SU-DHL-6 (cell line): ENCODE results near the gene SEMA5A.

Experiments used
- H2AFZ ChIP-seq: fragments of 200-600 bp; sonication (generic); 2 replicates; pipeline ENCODE4 v1.6.1; 2014; ENCODE audit warnings: low read depth, mild to moderate bottlenecking, moderate library complexity, mixed read lengths, antibody characterized with exemption, low read length; ENCODE audit not compliant: severe bottlenecking
- H3F3A ChIP-seq: fragments of 200-600 bp; shearing (Covaris generic); 2 replicates; pipeline ENCODE4 v1.6.0; 2016; ENCODE audit warnings: antibody characterized with exemption, mild to moderate bottlenecking; ENCODE audit not compliant: insufficient read depth
- H3K27ac ChIP-seq: fragments of 200-600 bp; sonication (generic); 2 replicates; pipeline ENCODE4 v1.5.1; 2016; ENCODE audit warnings: low read depth, mild to moderate bottlenecking, low read length, moderate library complexity, mixed read lengths
- H3K27me3 ChIP-seq: fragments of 200-600 bp; sonication (generic), shearing (Covaris generic); 2 replicates; pipeline ENCODE4 v1.6.0; 2014; ENCODE audit warnings: mild to moderate bottlenecking, low read length
- H3K36me3 ChIP-seq: fragments of 200-600 bp; sonication (generic); 2 replicates; pipeline ENCODE4 v1.6.1; 2014; ENCODE audit warnings: mild to moderate bottlenecking, low read length, mixed read lengths
- H3K4me2 ChIP-seq: fragments of 300-600, 200-600 bp; shearing (Covaris generic), sonication (generic); 2 replicates; pipeline ENCODE4 v1.6.0; 2014; ENCODE audit warnings: low read length, low read depth, mild to moderate bottlenecking; ENCODE audit not compliant: poor library complexity, severe bottlenecking
- H3K4me3 ChIP-seq: fragments of 200-600 bp; sonication (generic); 2 replicates; pipeline ENCODE4 v1.5.1; 2014; ENCODE audit warnings: antibody characterized with exemption, low read length, mild to moderate bottlenecking, mixed read lengths; ENCODE audit not compliant: insufficient read depth, poor library complexity, severe bottlenecking
- H3K79me2 ChIP-seq: fragments of 200-600 bp; sonication (generic); 2 replicates; pipeline ENCODE4 v1.6.1; 2014; ENCODE audit warnings: mild to moderate bottlenecking, low read length, moderate library complexity; ENCODE audit not compliant: insufficient read depth
- H3K9ac ChIP-seq: fragments of 200-600 bp; sonication (generic); 2 replicates; pipeline ENCODE4 v1.7.0; 2014; ENCODE audit warnings: mild to moderate bottlenecking, low read length
- H3K9me2 ChIP-seq: fragments of 200-600 bp; sonication (generic); replicated peaks from 2 replicates; pipeline ENCODE4 v1.6.1; 2014; ENCODE audit warnings: low read length; ENCODE audit not compliant: insufficient read depth
- H3K9me3 ChIP-seq: fragments of 200-600 bp; sonication (generic); 2 replicates; pipeline ENCODE4 v1.6.1; 2014; ENCODE audit warnings: low read length, mixed read lengths; ENCODE audit not compliant: insufficient read depth
- H4K20me1 ChIP-seq: fragments of 200-600 bp; sonication (generic); 2 replicates; pipeline ENCODE4 v1.6.1; 2014; ENCODE audit warnings: low read depth, mild to moderate bottlenecking, antibody characterized with exemption, low read length, moderate library complexity, mixed read lengths
- EZH2phosphoT487 ChIP-seq: fragments of 200-600 bp; sonication (generic), shearing (Covaris generic); conservative IDR thresholded peaks from 2 replicates; pipeline ENCODE4 v1.6.1; 2018; ENCODE audit warnings: mild to moderate bottlenecking, antibody characterized with exemption, low read length, moderate library complexity, mixed read lengths
- TF ChIP-seq, protein P1 (sequence below): fragments of 200-600 bp; sonication (generic); IDR thresholded peaks from one replicate; pipeline ENCODE4 v1.5.1; 2017; ENCODE audit warnings: antibody characterized with exemption, mild to moderate bottlenecking, low read length, moderate library complexity; ENCODE audit not compliant: insufficient read depth, poor library complexity, severe bottlenecking

Gene SEMA5A

DNA sequence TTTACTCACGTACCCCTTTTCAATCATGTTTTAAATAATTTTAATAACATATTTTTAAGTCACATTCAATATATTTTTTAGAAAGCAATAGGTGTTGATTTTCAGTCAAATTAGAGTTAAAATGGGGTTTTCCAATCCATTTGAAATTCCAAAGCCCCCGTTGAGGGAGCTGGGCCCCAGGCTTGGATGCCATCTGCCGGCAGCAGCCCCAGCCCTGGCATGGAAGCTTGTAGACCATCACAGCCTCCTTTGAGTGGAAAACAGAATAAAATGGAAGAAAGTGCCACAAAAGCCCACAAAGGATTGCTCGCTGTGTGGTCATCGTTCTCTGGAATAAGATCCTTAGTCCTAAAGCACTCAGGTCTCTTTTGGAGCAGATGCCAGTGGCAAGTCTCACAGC, 81.4 kb downstream of the SEMA5A start:
- Histone ChIP-seq H3F3A (no peaks in the 10 kb centered on the region), H3K4me3 (no peak overlapping the region), H3K9me3 (no peaks in the 10 kb centered on the region), H3K79me2 (no peaks in the 10 kb centered on the region), H4K20me1 (no peaks in the 10 kb centered on the region), H3K4me2 (no peak overlapping the region), H3K27me3 (no peaks in the 10 kb centered on the region), H3K36me3 (no peaks in the 10 kb centered on the region), H2AFZ (no peak overlapping the region), H3K9me2 (no peaks in the 10 kb centered on the region), H3K27ac (no peak overlapping the region), H3K9ac (no peak overlapping the region)
- TF ChIP-seq EZH2phosphoT487 = no peak
- TF ChIP-seq, protein P1, sequence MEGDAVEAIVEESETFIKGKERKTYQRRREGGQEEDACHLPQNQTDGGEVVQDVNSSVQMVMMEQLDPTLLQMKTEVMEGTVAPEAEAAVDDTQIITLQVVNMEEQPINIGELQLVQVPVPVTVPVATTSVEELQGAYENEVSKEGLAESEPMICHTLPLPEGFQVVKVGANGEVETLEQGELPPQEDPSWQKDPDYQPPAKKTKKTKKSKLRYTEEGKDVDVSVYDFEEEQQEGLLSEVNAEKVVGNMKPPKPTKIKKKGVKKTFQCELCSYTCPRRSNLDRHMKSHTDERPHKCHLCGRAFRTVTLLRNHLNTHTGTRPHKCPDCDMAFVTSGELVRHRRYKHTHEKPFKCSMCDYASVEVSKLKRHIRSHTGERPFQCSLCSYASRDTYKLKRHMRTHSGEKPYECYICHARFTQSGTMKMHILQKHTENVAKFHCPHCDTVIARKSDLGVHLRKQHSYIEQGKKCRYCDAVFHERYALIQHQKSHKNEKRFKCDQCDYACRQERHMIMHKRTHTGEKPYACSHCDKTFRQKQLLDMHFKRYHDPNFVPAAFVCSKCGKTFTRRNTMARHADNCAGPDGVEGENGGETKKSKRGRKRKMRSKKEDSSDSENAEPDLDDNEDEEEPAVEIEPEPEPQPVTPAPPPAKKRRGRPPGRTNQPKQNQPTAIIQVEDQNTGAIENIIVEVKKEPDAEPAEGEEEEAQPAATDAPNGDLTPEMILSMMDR = no peak

DNA sequence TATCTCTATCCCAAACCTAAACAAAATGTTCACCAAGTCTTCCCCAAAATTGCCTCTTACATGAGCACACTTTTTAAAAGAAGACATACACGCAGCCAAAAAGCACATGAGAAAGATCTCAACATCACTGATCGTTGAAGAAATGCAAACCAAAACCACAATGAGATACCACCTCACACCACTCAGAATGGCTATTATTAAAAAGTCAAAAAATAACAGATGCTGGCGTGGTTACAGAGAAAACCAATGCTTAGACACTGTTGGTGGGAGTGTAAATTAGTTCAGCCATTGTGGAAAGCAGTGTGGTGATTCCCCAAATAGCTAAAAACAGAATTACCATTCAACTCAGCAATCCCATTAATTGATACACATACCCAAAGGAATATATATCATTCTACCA, 83.8 kb downstream of the SEMA5A start:
- Histone ChIP-seq H2AFZ (no peak overlapping the region), H3K4me2 (no peak overlapping the region), H3K27me3 (no peaks in the 10 kb centered on the region), H4K20me1 (no peaks in the 10 kb centered on the region), H3K4me3 (no peak overlapping the region), H3K36me3 (no peaks in the 10 kb centered on the region), H3K27ac (no peak overlapping the region), H3F3A (no peaks in the 10 kb centered on the region), H3K9me3 (no peaks in the 10 kb centered on the region), H3K9ac (no peak overlapping the region), H3K9me2 (0 out of 2 replicates have a peak, but pooled peaks cover 4% of the 10 kb centered on the region), H3K79me2 (no peaks in the 10 kb centered on the region)
- TF ChIP-seq EZH2phosphoT487 = no peak
- TF ChIP-seq, protein P1 = no peak

DNA sequence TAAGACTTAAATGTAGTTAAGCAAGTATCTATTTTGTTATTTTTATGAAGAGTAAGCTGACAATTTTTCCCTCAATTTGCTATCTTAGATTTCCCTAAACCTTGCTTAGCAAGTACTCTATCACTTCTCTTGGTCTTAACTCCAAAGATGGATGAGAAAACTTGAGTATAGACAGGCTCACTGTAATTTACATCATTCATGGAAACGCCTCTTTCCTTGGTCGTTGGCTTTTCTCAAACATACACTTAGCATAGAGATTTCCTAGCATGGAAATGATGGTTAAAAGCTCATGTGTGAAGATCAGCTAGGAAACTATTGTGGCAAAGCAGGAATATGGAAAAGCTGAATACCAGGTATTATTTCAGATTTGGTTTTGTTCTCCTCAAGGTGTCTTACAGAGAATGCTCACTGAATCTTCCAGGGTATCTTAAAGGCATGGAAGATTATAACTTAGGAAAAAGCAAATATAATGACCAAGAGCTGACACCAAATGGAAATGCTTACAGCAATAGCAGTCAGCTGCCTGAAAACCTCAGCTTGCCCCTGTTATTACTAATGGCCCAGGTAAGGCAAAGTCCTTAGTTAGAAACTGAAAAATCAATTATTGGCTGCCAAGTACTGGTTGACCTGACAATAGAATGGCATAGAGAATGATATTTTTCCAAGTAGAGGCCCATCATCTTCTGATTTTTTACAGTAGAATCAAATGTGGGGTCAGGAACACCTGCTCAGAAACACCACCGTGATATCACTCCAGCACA, 84.8 kb downstream of the SEMA5A start:
- H3K9me2 ChIP-seq = 0 out of 2 replicates have a peak, but pooled peaks cover 4% of the 10 kb centered on the region
- H3K4me2 ChIP-seq = no peak overlapping the region

More for the DNA sequence above, 84.8 kb downstream of the SEMA5A start:
- Histone ChIP-seq H3K27me3 (no peaks in the 10 kb centered on the region), H3K36me3 (no peaks in the 10 kb centered on the region), H3F3A (no peaks in the 10 kb centered on the region), H3K9me3 (no peaks in the 10 kb centered on the region), H4K20me1 (no peaks in the 10 kb centered on the region), H3K27ac (no peak overlapping the region), H2AFZ (no peak overlapping the region), H3K4me3 (no peak overlapping the region), H3K79me2 (no peaks in the 10 kb centered on the region), H3K9ac (no peak overlapping the region)
- TF ChIP-seq EZH2phosphoT487 = no peak
- TF ChIP-seq, protein P1 = no peak
